ENCODE measurements around the gene ARHGAP1.

DNA sequence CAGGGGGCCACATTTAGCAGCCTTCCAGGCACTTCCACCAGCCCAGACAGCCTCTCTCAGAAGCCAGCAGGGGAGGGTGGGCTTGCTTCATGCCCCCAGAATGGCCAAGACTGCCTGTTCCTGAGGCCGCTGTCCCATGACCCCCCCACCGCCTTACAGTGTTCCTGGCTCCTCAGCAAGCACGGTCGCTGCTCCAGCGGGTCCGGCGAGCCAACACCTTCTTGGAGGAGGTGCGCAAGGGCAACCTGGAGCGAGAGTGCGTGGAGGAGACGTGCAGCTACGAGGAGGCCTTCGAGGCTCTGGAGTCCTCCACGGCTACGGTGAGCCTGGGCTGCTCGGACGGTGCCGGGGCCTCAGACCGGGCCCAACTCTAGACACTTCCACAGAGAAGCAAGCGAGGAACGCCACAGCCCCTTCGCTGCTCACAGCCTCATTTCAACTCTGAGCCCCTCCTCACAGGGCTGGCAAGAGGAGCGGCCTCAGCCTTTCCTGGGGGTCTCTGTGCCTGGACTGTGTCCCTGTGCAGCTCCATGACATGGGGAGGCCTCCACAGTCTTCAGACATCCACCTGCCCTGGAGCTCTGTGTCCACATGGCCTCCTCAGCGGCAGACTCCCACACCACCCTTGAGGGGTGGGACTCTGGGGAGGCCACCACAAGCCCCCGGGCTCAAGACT is 19.3 kb upstream of the ARHGAP1 start:
- TF ChIP-seq, protein P1, sequence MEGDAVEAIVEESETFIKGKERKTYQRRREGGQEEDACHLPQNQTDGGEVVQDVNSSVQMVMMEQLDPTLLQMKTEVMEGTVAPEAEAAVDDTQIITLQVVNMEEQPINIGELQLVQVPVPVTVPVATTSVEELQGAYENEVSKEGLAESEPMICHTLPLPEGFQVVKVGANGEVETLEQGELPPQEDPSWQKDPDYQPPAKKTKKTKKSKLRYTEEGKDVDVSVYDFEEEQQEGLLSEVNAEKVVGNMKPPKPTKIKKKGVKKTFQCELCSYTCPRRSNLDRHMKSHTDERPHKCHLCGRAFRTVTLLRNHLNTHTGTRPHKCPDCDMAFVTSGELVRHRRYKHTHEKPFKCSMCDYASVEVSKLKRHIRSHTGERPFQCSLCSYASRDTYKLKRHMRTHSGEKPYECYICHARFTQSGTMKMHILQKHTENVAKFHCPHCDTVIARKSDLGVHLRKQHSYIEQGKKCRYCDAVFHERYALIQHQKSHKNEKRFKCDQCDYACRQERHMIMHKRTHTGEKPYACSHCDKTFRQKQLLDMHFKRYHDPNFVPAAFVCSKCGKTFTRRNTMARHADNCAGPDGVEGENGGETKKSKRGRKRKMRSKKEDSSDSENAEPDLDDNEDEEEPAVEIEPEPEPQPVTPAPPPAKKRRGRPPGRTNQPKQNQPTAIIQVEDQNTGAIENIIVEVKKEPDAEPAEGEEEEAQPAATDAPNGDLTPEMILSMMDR (IDR thresholded peaks at IDR 0.05; ENCODE audit: poor library complexity, severe bottlenecking), result no peak
- TF ChIP-seq POLR2AphosphoS5 (IDR thresholded peaks at IDR 0.05) (no peak), MXI1 (conservative IDR thresholded peaks at IDR 0.05; ENCODE audit: poor library complexity, severe bottlenecking) (no peak), TAF1 (IDR thresholded peaks at IDR 0.05; ENCODE audit: low read depth) (no peak), EZH2 (IDR thresholded peaks at IDR 0.05; ENCODE audit: borderline replicate concordance, insufficient read depth, low read length, poor library complexity, severe bottlenecking) (no peak)
- TF ChIP-seq, protein P2, sequence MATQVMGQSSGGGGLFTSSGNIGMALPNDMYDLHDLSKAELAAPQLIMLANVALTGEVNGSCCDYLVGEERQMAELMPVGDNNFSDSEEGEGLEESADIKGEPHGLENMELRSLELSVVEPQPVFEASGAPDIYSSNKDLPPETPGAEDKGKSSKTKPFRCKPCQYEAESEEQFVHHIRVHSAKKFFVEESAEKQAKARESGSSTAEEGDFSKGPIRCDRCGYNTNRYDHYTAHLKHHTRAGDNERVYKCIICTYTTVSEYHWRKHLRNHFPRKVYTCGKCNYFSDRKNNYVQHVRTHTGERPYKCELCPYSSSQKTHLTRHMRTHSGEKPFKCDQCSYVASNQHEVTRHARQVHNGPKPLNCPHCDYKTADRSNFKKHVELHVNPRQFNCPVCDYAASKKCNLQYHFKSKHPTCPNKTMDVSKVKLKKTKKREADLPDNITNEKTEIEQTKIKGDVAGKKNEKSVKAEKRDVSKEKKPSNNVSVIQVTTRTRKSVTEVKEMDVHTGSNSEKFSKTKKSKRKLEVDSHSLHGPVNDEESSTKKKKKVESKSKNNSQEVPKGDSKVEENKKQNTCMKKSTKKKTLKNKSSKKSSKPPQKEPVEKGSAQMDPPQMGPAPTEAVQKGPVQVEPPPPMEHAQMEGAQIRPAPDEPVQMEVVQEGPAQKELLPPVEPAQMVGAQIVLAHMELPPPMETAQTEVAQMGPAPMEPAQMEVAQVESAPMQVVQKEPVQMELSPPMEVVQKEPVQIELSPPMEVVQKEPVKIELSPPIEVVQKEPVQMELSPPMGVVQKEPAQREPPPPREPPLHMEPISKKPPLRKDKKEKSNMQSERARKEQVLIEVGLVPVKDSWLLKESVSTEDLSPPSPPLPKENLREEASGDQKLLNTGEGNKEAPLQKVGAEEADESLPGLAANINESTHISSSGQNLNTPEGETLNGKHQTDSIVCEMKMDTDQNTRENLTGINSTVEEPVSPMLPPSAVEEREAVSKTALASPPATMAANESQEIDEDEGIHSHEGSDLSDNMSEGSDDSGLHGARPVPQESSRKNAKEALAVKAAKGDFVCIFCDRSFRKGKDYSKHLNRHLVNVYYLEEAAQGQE (IDR thresholded peaks at IDR 0.05; ENCODE audit: borderline replicate concordance), result no peak

Data from neural cell (in vitro differentiated cells).